Hematopoietic multipotent progenitor cell (in vitro differentiated cells): ENCODE data around the gene UBE3D. TPM values are rescaled to one million over a fixed set of nuclear protein-coding genes. Genes with fewer than 3 reads are reported as not detected.
"Not testable (repeated sequence)": the region's sequence is repeated elsewhere in the genome, so short reads cannot be mapped to it uniquely, and the experiment has no call there.

ENCODE experiments used
- DNase-seq, 3 donors: peaks; one replicate each; pipeline ENCODE4 v3.0.0-alpha.2; 2011 to 2015; ENCODE audit warnings: low read depth in 2 of 3, low spot score in 2 of 3
- total RNA-seq: library from RNA; depleted of rRNA; stranded (reverse); fragments of >200 nt; gene quantifications from one replicate; pipeline ENCODE4 v1.2.3, GENCODE V29; 2012

The UBE3D gene
- total RNA-seq, 1 donor, result 4.3 TPM

DNA sequence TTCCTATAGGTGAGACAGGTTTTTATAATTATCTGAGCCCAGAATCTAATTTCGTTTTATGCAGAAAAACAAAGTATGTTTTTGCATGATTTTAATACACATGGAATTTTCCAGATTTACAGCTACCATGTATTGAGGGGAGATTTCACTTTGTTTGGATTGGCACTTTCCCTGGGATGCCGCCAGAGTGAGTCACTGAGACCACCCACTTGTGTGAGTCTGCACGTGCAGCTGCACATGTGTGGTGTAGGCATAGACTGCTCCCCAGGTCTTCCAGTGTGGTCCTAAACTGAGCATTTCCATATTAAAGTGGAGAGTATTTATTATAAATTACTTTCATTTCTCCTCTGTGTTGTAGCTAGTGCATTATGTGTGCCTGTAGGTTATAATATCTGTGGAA is 186.8 kb downstream of the UBE3D start:
- DNase-seq, result no peak

DNA sequence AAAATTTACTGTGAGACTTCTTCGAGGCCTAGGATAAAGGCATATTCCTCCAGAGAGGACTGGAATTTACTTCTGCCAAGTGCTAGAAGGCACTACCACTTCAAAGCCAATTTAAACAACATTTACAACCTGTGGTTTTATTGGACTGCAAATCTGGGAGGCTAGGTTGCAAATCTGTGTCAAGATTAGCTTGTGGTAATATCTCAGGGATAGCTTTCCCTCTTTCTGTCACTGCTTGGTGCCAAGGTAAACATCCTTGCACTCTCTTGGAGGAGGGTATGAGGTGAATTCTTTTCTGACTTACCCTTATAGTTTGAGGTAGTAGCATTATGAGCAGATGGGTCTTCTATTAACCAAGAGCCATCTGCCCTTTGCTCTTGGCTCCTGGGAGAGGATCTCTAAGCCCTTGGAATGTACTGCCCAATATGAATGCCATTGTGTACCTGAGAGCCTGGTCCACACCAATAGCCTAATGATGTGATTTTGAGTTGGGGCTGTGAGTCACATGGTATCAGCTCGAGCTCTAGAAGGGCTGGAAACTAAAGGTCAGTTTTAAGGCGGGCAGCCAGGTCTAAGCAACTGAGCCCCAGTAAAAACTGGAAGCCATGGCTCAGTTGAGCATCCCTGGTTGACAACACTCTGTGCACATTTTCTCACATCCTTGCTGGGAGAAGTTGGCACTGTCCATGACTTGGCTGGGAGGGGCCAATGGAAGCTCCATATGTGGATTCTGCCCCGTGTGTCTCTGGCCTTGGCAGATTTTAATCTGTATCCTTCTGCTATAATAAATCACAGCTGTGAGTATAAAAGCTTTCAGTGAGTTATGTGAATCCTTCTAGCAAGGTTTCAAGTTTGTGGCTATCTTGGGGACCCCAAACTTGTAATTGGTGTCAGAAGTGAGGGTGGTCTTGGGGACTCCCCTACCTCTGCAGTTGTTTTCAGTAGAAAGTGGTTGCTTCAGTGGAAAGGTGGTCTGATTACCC is 188.1 kb downstream of the UBE3D start:
- DNase-seq, result no peak

DNA sequence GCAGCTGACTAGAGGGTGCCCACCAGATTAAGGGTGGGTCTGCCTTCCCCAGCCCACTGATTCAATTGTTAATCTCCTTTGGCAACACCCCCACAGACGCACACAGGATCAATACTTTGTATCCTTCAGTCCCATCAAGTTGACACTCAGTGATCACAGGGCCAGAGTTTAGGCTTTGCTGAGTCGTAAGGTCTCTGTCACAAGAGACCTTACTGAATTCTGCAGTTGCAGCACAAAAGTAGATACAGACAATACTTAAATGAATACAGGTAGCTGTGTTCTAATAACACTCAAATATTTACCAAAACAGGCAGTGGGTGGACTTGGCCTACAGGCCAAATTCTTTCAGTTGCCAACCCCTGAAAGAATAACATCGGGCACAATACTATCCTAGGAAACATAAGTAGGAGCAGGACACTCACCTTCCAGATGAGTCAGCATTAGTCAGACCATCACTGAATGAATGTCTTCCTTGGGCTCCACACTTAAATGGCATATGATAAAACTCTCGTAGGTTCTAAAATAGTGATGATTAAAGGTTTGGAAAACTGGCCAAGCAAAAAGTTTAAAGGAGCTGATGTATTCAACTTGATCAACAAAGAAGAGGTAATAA is 190.0 kb downstream of the UBE3D start:
- no peak for DNase-seq

DNA sequence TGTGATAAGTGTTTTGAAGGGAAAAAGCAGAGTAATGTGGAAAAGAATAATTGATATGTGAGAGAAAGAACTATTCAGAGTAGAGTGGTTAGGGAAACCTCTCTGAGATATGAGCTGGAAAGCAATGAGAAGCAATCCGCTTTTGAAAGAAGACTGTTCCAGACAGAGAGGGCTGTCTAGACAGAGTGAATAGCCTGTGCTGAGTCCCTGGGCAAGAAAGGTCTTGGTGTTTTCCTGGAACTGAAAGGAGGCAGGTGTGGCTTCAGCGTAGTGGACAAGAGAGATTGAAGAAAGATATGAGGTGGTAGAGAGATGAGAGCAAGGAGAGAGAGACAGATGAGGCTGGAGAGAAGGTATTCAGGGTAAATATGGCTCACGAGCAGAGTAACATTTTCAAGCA is 190.8 kb downstream of the UBE3D start:
- DNase-seq, result no peak

DNA sequence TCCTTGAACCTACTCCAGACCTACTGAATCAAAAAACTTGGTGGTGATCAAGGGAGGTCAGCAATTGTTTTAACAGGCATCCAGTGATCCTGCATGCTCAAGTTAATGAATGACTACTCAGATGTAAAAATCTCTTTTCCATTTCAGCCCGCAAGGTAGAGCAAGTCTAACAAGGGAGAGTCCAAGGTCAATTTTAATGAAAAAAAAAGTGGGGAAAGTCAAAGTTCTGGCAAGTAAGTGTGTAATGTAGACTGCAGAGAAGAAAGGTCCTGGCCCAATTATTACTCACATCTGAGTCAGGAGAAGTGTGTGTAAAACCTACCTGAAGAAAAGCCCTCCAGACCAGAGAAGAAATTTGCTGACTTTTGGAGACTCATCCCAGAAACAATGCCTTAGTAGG is 193.5 kb downstream of the UBE3D start:
- DNase-seq, result no peak

DNA sequence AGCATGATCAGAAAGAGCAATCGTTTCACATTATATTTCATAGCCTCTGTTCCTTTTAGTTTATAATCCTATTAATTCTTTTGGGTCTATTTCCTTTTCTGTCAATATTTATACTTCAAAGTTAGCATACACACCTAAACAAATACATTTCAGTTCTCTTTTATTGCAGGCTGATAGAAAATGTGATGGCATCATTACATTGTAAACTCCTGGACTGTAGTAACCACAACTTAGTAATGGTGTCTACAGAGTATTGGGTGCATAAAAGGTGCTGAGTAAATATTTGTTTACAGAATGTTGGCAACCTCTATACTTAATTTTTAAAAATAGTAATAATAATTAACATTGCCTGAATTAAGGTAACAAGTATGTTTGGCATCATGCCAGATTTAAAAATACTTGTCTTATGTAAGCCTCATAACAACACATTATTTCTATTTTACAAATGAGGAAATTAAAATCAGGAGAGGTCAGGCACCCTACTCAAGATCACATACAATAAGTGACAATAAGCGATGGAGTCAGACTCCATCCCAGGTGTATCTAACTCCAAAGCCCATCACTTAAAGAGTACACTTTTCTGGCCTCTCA is 195.0 kb downstream of the UBE3D start:
- no peak for DNase-seq

DNA sequence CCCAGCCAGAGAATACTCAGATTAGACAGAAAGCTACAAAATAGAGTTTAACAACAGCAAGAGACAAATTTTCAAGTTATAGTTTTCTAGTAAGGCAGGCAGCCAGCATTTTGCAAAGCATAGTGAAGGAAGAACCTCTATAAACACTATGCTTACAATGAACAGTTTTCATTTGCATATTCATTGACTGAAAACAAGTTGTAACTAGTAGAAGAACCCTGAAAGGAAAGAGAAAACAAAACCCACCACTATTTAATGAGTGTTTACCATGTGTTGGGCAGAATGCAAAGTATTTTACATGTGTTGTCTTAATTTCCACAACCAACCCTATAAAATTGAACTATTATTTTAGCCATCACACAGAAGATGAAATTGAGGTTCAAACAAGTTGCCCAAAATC is 196.1 kb downstream of the UBE3D start:
- no peak for DNase-seq

DNA sequence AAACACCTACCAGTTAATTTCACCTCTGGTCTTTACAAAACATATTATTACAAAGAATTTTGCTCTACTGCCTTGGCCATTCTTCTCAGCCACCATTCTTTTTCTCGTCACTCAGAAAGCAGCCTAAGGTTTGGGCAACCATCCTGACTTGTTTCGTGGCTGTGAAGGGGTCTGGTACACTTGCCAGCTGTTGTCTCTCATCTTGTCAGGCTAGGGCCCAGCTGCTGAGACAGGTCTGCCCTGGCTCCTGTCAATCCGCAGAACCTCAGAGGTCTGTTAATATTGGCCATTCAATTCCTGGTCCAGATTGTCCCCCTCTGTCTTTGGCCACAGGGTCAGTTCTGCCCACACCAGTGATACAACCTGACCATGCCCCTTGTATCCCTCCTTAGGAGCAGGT is 197.7 kb downstream of the UBE3D start:
- no peak for DNase-seq

DNA sequence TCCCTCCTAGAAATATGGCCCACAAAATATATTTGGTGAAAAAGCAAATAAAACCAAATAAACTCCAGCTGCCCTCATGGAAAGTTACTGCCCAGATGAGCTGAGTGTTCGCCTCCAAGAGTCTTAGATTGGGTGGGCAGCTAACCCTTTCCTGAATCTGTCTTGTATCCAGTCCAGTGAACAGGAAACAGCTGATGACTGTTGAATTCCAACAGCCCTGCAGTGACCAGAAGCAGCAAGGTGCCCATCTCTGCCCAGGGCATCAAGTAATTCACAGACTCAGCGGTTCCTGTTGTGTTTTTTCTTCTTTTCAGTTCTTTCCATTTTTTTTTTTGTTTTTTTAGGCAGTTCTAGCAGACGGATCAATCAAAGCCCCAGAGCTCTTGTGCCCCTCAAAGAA is 199.2 kb downstream of the UBE3D start:
- DNase-seq, result no peak

DNA sequence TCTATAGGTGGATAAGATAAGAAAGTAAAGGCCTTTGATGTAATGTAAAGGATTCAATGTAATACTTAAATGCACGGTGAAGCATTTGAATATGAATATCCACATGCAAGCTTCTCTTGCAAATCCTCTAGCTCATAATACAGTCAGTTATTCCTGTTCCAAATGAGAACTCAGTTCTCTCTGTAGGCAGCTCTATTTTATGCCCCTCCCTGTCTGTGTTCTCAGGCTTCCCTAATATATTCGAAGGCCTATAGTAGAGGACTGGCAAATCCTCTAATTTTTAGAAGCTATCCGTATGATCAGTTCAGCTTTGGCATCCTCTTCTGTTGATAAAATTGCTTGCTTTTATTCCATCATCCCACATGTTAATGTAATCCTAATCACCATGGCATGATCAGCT is 200.2 kb downstream of the UBE3D start:
- no peak for DNase-seq

DNA sequence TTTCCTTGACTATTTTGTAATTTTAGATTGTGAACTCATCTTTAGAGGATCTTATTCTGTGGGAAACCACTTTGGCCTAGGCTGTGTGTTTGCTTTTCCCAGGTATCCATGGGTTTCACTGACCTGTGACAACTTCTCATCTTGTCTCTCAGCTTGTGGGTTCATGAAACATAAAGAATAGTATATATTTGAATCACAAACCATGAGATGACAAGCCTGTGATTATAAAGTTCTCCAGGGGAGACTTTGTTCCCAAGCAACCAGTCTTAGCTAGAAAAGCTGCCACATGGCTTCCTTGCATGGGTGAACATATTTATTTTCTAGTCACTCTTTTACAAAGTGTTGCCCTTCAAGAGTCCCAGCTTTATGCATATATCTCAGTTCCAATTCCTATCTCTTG is 201.9 kb downstream of the UBE3D start:
- DNase-seq, result no peak

DNA sequence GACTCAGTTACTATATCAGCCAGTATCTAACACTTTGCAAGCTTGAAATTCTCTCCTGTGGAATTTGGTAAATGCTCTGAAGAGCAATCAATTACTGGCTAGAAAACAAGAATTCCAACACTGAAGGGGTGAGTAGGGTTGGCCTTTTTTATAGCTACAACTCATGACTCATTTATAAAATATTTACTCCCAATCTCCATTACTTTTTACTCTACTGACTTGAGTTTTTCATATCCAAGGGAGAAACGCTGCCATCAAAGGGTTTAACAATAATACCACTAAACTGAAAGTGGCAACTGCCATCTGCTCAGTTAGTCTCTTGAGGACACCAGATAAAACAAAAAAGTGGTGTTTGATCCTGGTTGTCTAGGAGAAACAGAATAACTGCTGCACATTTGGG is 203.1 kb downstream of the UBE3D start:
- DNase-seq, result no peak

DNA sequence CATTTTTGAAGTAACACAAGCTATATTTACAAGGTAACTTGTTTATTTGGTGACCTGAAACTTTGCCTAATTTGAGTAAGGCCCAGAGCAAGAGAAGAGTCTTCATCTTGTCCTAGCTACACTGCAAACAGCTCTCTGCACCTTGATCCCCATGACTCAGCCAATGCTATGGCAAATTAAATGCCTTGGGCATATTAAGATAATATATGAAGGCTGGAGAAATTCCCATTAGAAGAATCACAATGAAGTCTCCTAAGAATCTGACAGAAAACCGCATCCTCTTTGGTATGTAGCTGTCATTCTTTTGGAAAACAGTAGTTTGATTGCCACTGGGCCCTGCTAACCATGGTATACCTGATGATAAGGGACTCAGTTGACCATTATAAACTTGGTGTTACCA is 204.5 kb downstream of the UBE3D start:
- no peak for DNase-seq

DNA sequence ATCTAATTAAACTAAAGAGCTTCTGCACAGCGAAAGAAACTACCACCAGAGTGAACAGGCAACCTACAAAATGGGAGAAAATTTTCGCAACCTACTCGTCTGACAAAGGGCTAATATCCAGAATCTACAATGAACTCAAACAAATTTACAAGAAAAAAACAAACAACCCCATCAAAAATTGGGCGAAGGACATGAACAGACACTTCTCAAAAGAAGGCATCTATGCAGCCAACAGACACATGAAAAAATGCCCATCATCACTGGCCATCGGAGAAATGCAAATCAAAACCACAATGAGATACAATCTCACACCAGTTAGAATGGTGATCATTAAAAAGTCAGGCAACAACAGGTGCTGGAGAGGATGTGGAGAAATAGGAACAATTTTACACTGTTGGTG is 209.6 kb downstream of the UBE3D start:
- not testable (repeated sequence) for DNase-seq

DNA sequence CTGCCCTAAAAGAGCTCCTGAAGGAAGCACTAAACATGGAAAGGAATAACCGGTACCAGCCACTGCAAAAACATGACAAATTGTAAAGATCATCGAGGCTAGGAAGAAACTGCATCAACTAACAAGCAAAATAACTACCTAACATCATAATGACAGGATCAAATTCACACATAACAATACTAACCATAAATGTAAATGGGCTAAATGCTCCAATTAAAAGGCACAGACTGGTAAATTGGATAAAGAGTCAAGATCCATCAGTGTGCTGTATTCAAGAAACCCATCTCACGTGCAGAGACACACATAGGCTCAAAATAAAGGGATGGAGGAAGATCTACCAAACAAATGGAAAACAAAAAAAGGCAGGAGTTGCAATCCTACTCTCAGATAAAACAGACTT is 212.7 kb downstream of the UBE3D start:
- DNase-seq, result not testable (repeated sequence)

DNA sequence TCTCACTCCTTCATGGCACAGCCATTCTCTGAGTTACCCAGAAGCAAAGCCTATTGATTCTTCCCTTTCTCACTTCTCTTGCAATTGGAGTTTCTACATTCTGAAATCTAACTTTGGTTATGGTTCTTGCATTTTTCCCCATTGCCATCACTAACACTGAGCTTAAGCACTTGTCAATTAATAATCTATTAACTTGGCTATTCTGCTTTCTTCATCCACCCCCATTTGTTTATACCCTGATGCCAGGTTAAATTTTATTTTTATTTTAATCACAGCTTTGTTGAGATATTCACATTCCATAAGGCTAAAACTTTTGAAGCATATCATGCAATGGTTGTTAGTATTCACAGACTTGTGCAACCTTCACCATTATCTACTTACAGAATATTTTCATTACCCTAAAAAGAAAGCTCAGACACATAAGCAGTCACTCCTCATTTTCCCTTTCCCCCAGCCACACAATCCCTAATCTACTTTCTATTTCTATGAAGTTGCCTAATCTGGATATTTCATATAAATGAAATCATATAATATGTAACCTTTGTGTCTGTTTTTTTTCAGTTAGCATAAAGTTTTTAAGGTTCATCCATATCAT is 222.3 kb downstream of the UBE3D start:
- DNase-seq, result no peak

DNA sequence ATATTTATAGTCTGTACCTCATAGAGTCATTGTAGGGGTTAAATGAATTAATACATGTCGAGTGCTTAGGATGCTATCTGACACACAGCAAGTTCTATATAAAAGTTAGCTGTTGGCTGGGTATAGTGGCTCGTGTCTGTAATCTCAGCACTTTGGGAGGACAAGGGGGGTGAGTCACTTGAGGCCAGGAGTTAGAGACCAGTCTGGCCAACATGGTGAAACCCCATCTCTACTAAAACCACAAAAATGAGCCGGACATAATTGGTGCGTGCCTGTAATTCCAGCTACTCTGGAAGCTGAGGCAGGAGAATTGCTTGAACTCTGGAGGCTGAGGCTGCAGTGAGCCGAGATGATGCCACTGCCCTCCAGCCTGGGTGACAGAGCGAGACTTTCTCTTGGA is 222.9 kb downstream of the UBE3D start:
- no peak for DNase-seq
